NCI-H345 treated with DMSO at 0.1 percent for 48 hours (cell line): ENCODE data around the gene DNAAF5.
"Not testable (repeated sequence)": the region's sequence is repeated elsewhere in the genome, so short reads cannot be mapped to it uniquely, and the experiment has no call there.

Experiments
- DNase-seq: peaks from one replicate; lab custom pipeline; 2025; ENCODE audit not compliant: unreplicated experiment; lab: John Stamatoyannopoulos, UW

The DNAAF5 gene

GRCh38 chr7:780516-780915, 54.0 kb downstream of the DNAAF5 start:
- no peak for DNase-seq

GRCh38 chr7:781186-781849, 54.8 kb downstream of the DNAAF5 start:
- DNase-seq = no peak

- DNase-seq = no peak
Observed at GRCh38 chr7:781936-782529, 55.5 kb downstream of the DNAAF5 start.

GRCh38 chr7:782718-783449, 56.4 kb downstream of the DNAAF5 start:
- DNase-seq = no peak

- DNase-seq = no peak
Observed at GRCh38 chr7:783556-784490, 57.3 kb downstream of the DNAAF5 start.

GRCh38 chr7:784971-785370, 58.5 kb downstream of the DNAAF5 start:
- DNase-seq = no peak

GRCh38 chr7:785416-785815, 58.9 kb downstream of the DNAAF5 start:
- no peak for DNase-seq

- no peak for DNase-seq
Observed at GRCh38 chr7:786472-787255, 60.2 kb downstream of the DNAAF5 start.

- no peak for DNase-seq
Observed at GRCh38 chr7:787332-788240, 61.1 kb downstream of the DNAAF5 start.

GRCh38 chr7:791519-791918, 65.0 kb downstream of the DNAAF5 start:
- no peak for DNase-seq

GRCh38 chr7:794207-794606, 67.7 kb downstream of the DNAAF5 start:
- no peak for DNase-seq

GRCh38 chr7:794671-795329, 68.3 kb downstream of the DNAAF5 start:
- no peak for DNase-seq

GRCh38 chr7:796434-797169, 70.1 kb downstream of the DNAAF5 start:
- not testable (repeated sequence) for DNase-seq

GRCh38 chr7:798921-799470, 72.5 kb downstream of the DNAAF5 start:
- DNase-seq = no peak

GRCh38 chr7:800692-801091, 74.2 kb downstream of the DNAAF5 start:
- no peak for DNase-seq

- not testable (repeated sequence) for DNase-seq
Observed at GRCh38 chr7:801351-801750, 74.9 kb downstream of the DNAAF5 start.

GRCh38 chr7:801940-802381, 75.5 kb downstream of the DNAAF5 start:
- no peak for DNase-seq
